Activated CD8-positive, alpha-beta T cell treated with anti-CD3 and anti-CD28 coated beads for 36 hours (primary cell): ENCODE measurements around the gene TH. TPM values are rescaled to one million over a fixed set of nuclear protein-coding genes. Genes with fewer than 3 reads are reported as not detected.

Experiments
- ATAC-seq: fragments of 200-7000 bp; cut with Tn5 transposase; one replicate; pipeline ENCODE4 v1.10.0; 2021; ENCODE audit warnings: mild to moderate bottlenecking, moderate library complexity
- CTCF ChIA-PET: fragments of 350-600 bp; sonication (Branson Sonifier 250); formaldehyde crosslinking; loops from one replicate; lab custom pipeline; 2021; ENCODE audit warnings: antibody characterized with exemption; lab: Charles Lee
- POLR2A ChIA-PET: fragments of 350-600 bp; sonication (Branson Sonifier 250); formaldehyde crosslinking; loops from one replicate; lab custom pipeline; 2021; ENCODE audit warnings: antibody characterized with exemption; lab: Charles Lee
- DNase-seq: peaks from one replicate; pipeline ENCODE4 v3.0.0-alpha.2; 2020
- H3K27ac Mint-ChIP-seq: one replicate; pipeline ENCODE4 v1.8.0; 2021; ENCODE audit warnings: mild to moderate bottlenecking, mixed read lengths
- H3K27me3 Mint-ChIP-seq: one replicate; pipeline ENCODE4 v1.8.0; 2021; ENCODE audit warnings: mixed read lengths
- H3K36me3 Mint-ChIP-seq: one replicate; pipeline ENCODE4 v1.8.0; 2021; ENCODE audit warnings: low read depth, mixed read lengths
- H3K4me1 Mint-ChIP-seq: one replicate; pipeline ENCODE4 v1.8.0; 2021; ENCODE audit warnings: low read depth, mixed read lengths
- H3K4me3 Mint-ChIP-seq: one replicate; pipeline ENCODE4 v1.8.0; 2021; ENCODE audit warnings: mild to moderate bottlenecking, moderate library complexity, mixed read lengths
- H3K9me3 Mint-ChIP-seq: one replicate; pipeline ENCODE4 v1.8.0; 2021; ENCODE audit warnings: mixed read lengths
- intact Hi-C: fragments of 100-400 bp; cut with micrococcal nuclease; formaldehyde crosslinking; loops from one replicate; pipeline ENCODE4 v1.10.0; 2022
- total RNA-seq, 2 experiments: library from RNA; stranded (reverse); gene quantifications; one replicate each; pipeline ENCODE4 v1.2.3, GENCODE V29; 2021
- TF ChIP-seq, protein P1 (sequence below): fragments of 200-600 bp; IDR thresholded peaks from one replicate; pipeline ENCODE4 v1.8.0; 2022; ENCODE audit warnings: antibody characterized with exemption, mild to moderate bottlenecking

The TH gene
- total RNA-seq, 2 experiments from 2014 or later, result not detected

GRCh38 chr11:2199466-2200341, 28.1 kb upstream of the TH start:
- no peak overlapping the region for H3K27ac Mint-ChIP-seq
- H3K36me3 Mint-ChIP-seq, result no peaks in the 10 kb centered on the region
- ChIA-PET POLR2A (interaction anchor here (1.4 kb wide), 1 partner anchor 105 kb away, joined by 3 read pairs; no protein-coding TSS in a partner anchor), CTCF (interaction anchor here (2.0 to 3.9 kb wide), 4 partner anchors 13 to 221 kb away, joined by 6 to 52 read pairs (median 22); partner anchors contain the start of genes C11orf21 and TSPAN32)
- intact Hi-C loops, result loop anchor here (1.0 to 5.0 kb wide), 2 partner anchors 14 to 218 kb away; no protein-coding TSS in a partner anchor
- H3K4me3 Mint-ChIP-seq, result no peak overlapping the region
- TF ChIP-seq, protein P1, sequence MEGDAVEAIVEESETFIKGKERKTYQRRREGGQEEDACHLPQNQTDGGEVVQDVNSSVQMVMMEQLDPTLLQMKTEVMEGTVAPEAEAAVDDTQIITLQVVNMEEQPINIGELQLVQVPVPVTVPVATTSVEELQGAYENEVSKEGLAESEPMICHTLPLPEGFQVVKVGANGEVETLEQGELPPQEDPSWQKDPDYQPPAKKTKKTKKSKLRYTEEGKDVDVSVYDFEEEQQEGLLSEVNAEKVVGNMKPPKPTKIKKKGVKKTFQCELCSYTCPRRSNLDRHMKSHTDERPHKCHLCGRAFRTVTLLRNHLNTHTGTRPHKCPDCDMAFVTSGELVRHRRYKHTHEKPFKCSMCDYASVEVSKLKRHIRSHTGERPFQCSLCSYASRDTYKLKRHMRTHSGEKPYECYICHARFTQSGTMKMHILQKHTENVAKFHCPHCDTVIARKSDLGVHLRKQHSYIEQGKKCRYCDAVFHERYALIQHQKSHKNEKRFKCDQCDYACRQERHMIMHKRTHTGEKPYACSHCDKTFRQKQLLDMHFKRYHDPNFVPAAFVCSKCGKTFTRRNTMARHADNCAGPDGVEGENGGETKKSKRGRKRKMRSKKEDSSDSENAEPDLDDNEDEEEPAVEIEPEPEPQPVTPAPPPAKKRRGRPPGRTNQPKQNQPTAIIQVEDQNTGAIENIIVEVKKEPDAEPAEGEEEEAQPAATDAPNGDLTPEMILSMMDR, result no peak
- DNase-seq (no peak), ATAC-seq (no peak)
- peaks cover 3% of the 10 kb centered on the region for H3K4me1 Mint-ChIP-seq
- H3K27me3 Mint-ChIP-seq, result peaks cover 9% of the 10 kb centered on the region
- no peaks in the 10 kb centered on the region for H3K9me3 Mint-ChIP-seq

- POLR2A ChIA-PET, result interaction anchor here (1.4 kb wide), 1 partner anchor 106 kb away, joined by 3 read pairs; no protein-coding TSS in a partner anchor
Observed at GRCh38 chr11:2198621-2199365, 27.2 kb upstream of the TH start.

DNA sequence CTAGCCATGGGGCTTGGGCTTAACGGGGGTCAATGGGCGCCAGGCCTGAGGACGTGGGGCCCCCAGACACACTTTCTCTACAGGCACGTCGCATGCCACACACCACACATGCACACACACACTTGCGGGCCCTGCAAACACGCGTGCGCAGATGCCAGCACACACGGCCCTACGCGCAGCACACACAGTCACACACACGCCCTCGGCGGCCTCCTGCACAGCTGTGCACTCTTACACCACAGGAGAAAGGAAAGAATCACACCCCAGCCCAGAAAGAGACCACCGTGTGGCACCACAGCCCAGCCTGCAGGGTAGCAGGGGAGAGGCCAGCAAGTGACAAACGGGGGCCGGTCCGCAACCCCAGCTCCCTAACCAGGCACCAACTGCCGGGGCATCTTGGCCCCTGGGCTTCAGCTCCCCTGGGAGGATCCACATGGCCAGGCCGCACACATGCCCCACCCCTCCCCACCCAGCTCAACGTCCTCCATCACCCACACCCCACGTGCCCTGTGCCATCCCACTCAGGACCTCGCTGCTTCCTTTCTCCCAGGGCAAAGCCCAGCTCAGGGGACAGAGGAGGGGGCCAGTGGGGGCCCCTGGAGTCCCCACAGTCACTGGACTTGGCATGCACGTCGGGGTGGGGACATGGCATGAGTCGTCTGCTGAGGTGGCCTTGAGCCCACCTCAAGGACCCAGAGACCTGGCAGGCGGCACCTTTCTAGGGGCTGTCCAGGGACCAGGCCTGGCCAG, 26.3 kb upstream of the TH start:
- Mint-ChIP-seq H3K4me3 (no peak overlapping the region), H3K4me1 (peaks cover 3% of the 10 kb centered on the region), H3K27me3 (peaks cover 9% of the 10 kb centered on the region), H3K27ac (no peak overlapping the region), H3K36me3 (no peaks in the 10 kb centered on the region), H3K9me3 (no peaks in the 10 kb centered on the region)
- intact Hi-C loops, result loop anchor here (2.0 to 5.0 kb wide), 2 partner anchors 101 to 219 kb away; no protein-coding TSS in a partner anchor
- CTCF ChIA-PET, result interaction anchor here (0.8 to 3.9 kb wide), 10 partner anchors 12 to 247 kb away, joined by 3 to 52 read pairs (median 4); partner anchors contain the start of genes C11orf21, CD81, KCNQ1 and TSPAN32
- TF ChIP-seq, protein P1, result no peak
- POLR2A ChIA-PET, result no interaction called here
- ATAC-seq (no peak), DNase-seq (no peak)

More at GRCh38 chr11:2198621-2199365, 27.2 kb upstream of the TH start:
- Mint-ChIP-seq H3K36me3 (no peaks in the 10 kb centered on the region), H3K4me3 (no peak overlapping the region), H3K27ac (no peak overlapping the region), H3K4me1 (peaks cover 3% of the 10 kb centered on the region), H3K9me3 (no peaks in the 10 kb centered on the region), H3K27me3 (peaks cover 9% of the 10 kb centered on the region)
- CTCF ChIA-PET, result interaction anchor here (1.0 to 3.9 kb wide), 7 partner anchors 13 to 246 kb away, joined by 3 to 52 read pairs (median 6); partner anchors contain the start of genes C11orf21, CD81, KCNQ1 and TSPAN32
- ATAC-seq (no peak), DNase-seq (no peak)
- intact Hi-C loops, result loop anchor here (1.0 to 5.0 kb wide), 2 partner anchors 15 to 219 kb away; no protein-coding TSS in a partner anchor
- TF ChIP-seq, protein P1, result no peak

DNA sequence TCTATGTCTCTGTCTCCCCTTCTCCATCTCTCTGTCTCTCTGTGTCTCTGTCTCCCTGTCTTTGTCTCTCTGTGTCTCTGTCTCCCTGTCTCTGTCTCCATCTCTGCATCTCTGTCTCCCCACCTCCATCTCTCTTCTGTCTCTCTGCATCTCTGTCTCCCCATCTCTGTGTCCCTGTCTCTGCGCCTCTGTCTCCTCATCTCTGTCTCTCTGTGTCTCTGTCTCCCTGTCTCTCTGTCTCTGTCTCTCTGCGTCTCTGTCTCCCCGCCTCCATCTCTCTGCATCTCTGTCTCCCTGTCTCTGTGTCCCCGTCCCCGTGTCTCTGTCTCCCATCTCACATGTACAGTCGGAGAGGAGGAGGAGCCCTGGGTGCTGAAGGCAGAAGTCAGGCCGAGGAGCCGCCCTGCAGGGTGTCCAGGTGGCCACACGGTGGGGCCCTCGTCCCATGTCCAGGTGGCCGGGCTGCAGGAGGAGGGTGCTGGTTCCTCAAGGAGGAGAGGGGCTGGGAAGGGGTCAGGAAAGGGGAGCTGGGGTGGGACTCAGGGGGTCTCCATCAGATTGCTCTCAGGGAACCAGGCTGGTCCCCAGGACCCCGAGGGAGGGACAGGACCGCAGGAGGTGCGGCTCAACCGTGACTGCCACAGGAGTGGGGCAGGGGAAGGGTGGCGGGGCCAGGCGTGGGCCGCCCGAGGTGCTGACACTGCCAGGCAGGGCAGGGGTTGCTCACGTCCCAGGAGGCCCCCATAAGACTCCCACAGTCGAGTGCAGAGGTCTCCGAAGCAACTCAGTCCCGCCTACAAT, 25.6 kb upstream of the TH start:
- ChIA-PET POLR2A (no interaction called here), CTCF (interaction anchor here (0.8 to 3.9 kb wide), 7 partner anchors 11 to 223 kb away, joined by 3 to 52 read pairs (median 6); partner anchors contain the start of genes C11orf21, TSPAN32 and TSSC4)
- DNase-seq, result peak; percentile 86
- intact Hi-C loops, result loop anchor here (2.0 to 5.0 kb wide), 2 partner anchors 102 to 220 kb away; no protein-coding TSS in a partner anchor
- H3K4me1 Mint-ChIP-seq, result peaks cover 3% of the 10 kb centered on the region
- no peak overlapping the region for H3K27ac Mint-ChIP-seq
- ATAC-seq, result peak; percentile 98
- no peaks in the 10 kb centered on the region for H3K9me3 Mint-ChIP-seq
- TF ChIP-seq, protein P1, result peak; percentile 81
- H3K27me3 Mint-ChIP-seq, result peaks cover 9% of the 10 kb centered on the region
- H3K36me3 Mint-ChIP-seq, result no peaks in the 10 kb centered on the region
- no peak overlapping the region for H3K4me3 Mint-ChIP-seq
